ENCODE data around the gene RB1. TPM values are rescaled to one million over a fixed set of nuclear protein-coding genes. Genes with fewer than 3 reads are reported as not detected.

Gene RB1
- total and polyA plus RNA-seq, 9 of the 15 experiments (the other 6 are each of a cell fraction or from before 2014, with no cell fraction given): 5.0 to 23.8 (median 17.9) TPM

DNA sequence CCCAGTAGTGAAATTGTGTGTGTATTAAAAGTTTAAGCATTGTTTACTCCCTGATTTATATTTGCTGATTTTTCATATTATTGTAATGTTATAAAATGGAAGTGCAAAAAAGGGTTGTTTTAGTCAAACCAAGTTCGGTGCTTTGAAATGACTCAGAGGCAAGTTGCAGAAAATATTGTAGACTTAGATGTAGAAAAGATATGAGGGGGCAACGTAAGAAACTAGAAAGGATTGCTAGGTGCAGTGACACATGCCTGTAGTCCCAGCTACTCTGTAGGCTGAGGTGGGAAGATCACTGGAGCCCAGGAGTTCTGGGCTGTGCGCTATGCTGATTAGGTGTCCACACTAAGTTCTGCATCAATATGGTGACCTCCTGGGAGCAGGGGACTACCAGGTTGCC, 125.5 kb downstream of the RB1 start (continued):
- TF ChIP-seq, protein P1, sequence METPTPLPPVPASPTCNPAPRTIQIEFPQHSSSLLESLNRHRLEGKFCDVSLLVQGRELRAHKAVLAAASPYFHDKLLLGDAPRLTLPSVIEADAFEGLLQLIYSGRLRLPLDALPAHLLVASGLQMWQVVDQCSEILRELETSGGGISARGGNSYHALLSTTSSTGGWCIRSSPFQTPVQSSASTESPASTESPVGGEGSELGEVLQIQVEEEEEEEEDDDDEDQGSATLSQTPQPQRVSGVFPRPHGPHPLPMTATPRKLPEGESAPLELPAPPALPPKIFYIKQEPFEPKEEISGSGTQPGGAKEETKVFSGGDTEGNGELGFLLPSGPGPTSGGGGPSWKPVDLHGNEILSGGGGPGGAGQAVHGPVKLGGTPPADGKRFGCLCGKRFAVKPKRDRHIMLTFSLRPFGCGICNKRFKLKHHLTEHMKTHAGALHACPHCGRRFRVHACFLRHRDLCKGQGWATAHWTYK (CRISPR knock-in tag; IDR thresholded peaks at IDR 0.05): no peak

DNA sequence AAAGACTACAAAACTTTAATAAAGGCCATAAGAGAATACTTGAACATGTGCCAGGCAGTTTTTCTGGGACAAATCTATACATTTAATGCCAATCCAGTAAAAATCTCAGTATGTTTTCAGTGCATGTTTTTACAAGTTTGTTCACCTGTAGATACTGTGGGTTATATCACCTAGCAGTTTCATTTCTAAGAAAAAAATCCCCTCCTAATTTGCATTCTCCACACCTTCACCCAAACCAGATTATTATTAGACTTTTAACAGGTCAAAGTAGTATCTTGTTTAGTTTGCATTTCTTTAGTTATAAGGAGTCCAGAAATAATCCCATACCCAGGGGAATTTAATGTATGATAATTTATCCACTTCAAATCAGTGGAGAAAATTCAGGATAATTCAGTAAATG, 126.3 kb downstream of the RB1 start:
- H2AFZ ChIP-seq (ENCODE audit: low read depth, low read length): no peak overlapping the region
- H3K4me2 ChIP-seq (ENCODE audit: insufficient read depth, low read length): no peak overlapping the region
- no peaks in the 10 kb centered on the region for H3K9me1 ChIP-seq (ENCODE audit: control insufficient read depth, insufficient read depth, low read length)
- DNase-seq (ENCODE audit: extremely low read depth in 1 of 4, low spot score in 3 of 4) (no peak), ATAC-seq (no peak), FAIRE-seq (no peak)
- no peaks in the 10 kb centered on the region for H3K4me1 ChIP-seq (replicated peaks in 1 of 2; ENCODE audit: control insufficient read depth in 2 of 2, insufficient read depth in 2 of 2, low read length in 2 of 2)
- POLR2A ChIA-PET: no interaction called here
- no peaks in the 10 kb centered on the region for H3K9me3 ChIP-seq (replicated peaks; ENCODE audit: control insufficient read depth, insufficient read depth, low read depth, low read length)
- TF ChIP-seq, protein P2, sequence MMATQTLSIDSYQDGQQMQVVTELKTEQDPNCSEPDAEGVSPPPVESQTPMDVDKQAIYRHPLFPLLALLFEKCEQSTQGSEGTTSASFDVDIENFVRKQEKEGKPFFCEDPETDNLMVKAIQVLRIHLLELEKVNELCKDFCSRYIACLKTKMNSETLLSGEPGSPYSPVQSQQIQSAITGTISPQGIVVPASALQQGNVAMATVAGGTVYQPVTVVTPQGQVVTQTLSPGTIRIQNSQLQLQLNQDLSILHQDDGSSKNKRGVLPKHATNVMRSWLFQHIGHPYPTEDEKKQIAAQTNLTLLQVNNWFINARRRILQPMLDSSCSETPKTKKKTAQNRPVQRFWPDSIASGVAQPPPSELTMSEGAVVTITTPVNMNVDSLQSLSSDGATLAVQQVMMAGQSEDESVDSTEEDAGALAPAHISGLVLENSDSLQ (IDR thresholded peaks at IDR 0.05): no peak
- TF ChIP-seq ZBTB8A (IDR thresholded peaks at IDR 0.05; ENCODE audit: partially characterized antibody) (no peak), NEUROD1 (IDR thresholded peaks at IDR 0.05; ENCODE audit: borderline replicate concordance, low read depth, low read length, partially characterized antibody) (no peak), BDP1 (IDR thresholded peaks at IDR 0.05; ENCODE audit: insufficient read depth, insufficient read length) (no peak), ZNF780A (CRISPR knock-in tag; IDR thresholded peaks at IDR 0.05) (no peak), SMARCA4 (IDR thresholded peaks at IDR 0.05) (no peak), TAF9B (IDR thresholded peaks at IDR 0.05; ENCODE audit: partially characterized antibody) (no peak), ZZZ3 (IDR thresholded peaks at IDR 0.05) (no peak)
- TF ChIP-seq, protein P3, sequence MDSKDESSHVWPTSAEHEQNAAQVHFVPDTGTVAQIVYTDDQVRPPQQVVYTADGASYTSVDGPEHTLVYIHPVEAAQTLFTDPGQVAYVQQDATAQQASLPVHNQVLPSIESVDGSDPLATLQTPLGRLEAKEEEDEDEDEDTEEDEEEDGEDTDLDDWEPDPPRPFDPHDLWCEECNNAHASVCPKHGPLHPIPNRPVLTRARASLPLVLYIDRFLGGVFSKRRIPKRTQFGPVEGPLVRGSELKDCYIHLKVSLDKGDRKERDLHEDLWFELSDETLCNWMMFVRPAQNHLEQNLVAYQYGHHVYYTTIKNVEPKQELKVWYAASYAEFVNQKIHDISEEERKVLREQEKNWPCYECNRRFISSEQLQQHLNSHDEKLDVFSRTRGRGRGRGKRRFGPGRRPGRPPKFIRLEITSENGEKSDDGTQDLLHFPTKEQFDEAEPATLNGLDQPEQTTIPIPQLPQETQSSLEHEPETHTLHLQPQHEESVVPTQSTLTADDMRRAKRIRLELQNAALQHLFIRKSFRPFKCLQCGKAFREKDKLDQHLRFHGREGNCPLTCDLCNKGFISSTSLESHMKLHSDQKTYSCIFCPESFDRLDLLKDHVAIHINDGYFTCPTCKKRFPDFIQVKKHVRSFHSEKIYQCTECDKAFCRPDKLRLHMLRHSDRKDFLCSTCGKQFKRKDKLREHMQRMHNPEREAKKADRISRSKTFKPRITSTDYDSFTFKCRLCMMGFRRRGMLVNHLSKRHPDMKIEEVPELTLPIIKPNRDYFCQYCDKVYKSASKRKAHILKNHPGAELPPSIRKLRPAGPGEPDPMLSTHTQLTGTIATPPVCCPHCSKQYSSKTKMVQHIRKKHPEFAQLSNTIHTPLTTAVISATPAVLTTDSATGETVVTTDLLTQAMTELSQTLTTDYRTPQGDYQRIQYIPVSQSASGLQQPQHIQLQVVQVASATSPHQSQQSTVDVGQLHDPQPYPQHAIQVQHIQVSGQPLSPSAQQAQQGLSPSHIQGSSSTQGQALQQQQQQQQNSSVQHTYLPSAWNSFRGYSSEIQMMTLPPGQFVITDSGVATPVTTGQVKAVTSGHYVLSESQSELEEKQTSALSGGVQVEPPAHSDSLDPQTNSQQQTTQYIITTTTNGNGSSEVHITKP (IDR thresholded peaks at IDR 0.05; ENCODE audit: partially characterized antibody): no peak
- TF ChIP-seq, protein P4, sequence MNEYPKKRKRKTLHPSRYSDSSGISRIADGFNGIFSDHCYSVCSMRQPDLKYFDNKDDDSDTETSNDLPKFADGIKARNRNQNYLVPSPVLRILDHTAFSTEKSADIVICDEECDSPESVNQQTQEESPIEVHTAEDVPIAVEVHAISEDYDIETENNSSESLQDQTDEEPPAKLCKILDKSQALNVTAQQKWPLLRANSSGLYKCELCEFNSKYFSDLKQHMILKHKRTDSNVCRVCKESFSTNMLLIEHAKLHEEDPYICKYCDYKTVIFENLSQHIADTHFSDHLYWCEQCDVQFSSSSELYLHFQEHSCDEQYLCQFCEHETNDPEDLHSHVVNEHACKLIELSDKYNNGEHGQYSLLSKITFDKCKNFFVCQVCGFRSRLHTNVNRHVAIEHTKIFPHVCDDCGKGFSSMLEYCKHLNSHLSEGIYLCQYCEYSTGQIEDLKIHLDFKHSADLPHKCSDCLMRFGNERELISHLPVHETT (CRISPR knock-in tag; conservative IDR thresholded peaks at IDR 0.05 in 1 of 2, IDR thresholded peaks at IDR 0.05 in 1 of 2): no peak
- TF ChIP-seq, protein P5, sequence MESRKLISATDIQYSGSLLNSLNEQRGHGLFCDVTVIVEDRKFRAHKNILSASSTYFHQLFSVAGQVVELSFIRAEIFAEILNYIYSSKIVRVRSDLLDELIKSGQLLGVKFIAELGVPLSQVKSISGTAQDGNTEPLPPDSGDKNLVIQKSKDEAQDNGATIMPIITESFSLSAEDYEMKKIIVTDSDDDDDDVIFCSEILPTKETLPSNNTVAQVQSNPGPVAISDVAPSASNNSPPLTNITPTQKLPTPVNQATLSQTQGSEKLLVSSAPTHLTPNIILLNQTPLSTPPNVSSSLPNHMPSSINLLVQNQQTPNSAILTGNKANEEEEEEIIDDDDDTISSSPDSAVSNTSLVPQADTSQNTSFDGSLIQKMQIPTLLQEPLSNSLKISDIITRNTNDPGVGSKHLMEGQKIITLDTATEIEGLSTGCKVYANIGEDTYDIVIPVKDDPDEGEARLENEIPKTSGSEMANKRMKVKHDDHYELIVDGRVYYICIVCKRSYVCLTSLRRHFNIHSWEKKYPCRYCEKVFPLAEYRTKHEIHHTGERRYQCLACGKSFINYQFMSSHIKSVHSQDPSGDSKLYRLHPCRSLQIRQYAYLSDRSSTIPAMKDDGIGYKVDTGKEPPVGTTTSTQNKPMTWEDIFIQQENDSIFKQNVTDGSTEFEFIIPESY (CRISPR knock-in tag; IDR thresholded peaks at IDR 0.05): no peak
- in situ Hi-C loops (cut with MboI): no loop called here
- H3K27me3 ChIP-seq (ENCODE audit: control insufficient read depth in 2 of 2, insufficient read depth in 2 of 2, low read length in 2 of 2): no peaks in the 10 kb centered on the region
- no peak overlapping the region for H3K27ac ChIP-seq (ENCODE audit: extremely low read depth, low read depth, low read length)
- no TSS peak for BruUV-seq (replicated peaks)
- no peak overlapping the region for H3K4me3 ChIP-seq
- H4K20me1 ChIP-seq (replicated peaks; ENCODE audit: control insufficient read depth, insufficient read depth, low read length): no peaks in the 10 kb centered on the region
- no peak overlapping the region for H3K9ac ChIP-seq (ENCODE audit: insufficient read depth in 1 of 2, low read depth in 2 of 2, low read length in 2 of 2)
- CTCF ChIA-PET (ENCODE audit: low intra/inter-chr PET ratio): no interaction called here
- intact Hi-C loops (cut with micrococcal nuclease): no loop called here
- H3K36me3 ChIP-seq (ENCODE audit: control insufficient read depth, insufficient read depth, low read length): no peaks in the 10 kb centered on the region
- H3K79me2 ChIP-seq (ENCODE audit: control insufficient read depth, insufficient read depth, low read length): no peaks in the 10 kb centered on the region

Data from K562 (cell line).